BLaER1 (cell line): Measurements from ENCODE around the gene PBX3.
A peak's percentile ranks its signal among the peaks of the same experiment; 100 is the strongest.

Experiments used
- H3K27ac ChIP-seq: shearing (Covaris generic); formaldehyde crosslinking; 2 replicates; pipeline ENCODE4 v1.8.1; 2022
- H3K27me3 ChIP-seq: shearing (Covaris generic); formaldehyde crosslinking; 2 replicates; pipeline ENCODE4 v1.8.1; 2022
- H3K36me3 ChIP-seq: shearing (Covaris generic); formaldehyde crosslinking; 2 replicates; pipeline ENCODE4 v1.8.1; 2022
- H3K4me1 ChIP-seq: shearing (Covaris generic); formaldehyde crosslinking; 2 replicates; pipeline ENCODE4 v1.8.1; 2022
- H3K4me2 ChIP-seq: shearing (Covaris generic); formaldehyde crosslinking; 2 replicates; pipeline ENCODE4 v1.8.1; 2022
- H3K4me3 ChIP-seq: shearing (Covaris generic); formaldehyde crosslinking; 2 replicates; pipeline ENCODE4 v1.8.1; 2022
- H3K9ac ChIP-seq: shearing (Covaris generic); formaldehyde crosslinking; 2 replicates; pipeline ENCODE4 v1.8.1; 2022
- H3K9me3 ChIP-seq: shearing (Covaris generic); formaldehyde crosslinking; 2 replicates; pipeline ENCODE4 v1.8.1; 2022
- H4K20me1 ChIP-seq: shearing (Covaris generic); formaldehyde crosslinking; 2 replicates; pipeline ENCODE4 v1.8.1; 2022
- Cebpa-rat ChIP-seq: shearing (Covaris generic); IDR thresholded peaks from 2 replicates; pipeline ENCODE4 v1.8.1; 2022

PBX3 gene

DNA sequence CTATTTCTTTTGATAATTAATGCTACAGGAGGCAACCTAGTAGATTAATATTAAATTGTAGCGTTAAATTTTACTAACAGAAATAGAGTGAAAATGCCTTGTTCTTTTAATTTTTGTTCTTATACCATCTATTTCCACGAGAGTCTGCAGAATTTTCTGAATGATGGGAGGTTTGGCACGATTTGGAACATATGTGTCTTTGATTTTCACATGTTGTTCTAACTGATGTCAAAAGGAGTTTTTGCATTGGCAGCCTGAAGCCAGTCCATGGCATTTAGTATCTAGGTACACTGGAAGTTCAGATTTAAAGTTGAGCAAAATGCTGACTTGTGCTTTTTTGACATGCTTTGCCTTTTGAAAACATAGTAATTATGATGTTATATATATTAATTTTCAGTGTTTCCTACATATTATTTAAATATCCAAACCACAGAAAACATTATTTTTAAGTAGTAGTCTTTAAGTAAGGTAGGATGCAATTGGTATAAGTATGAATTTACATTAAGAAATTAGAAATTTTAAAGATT, 103.0 kb downstream of the PBX3 start:
- H3K9ac ChIP-seq = no peak overlapping the region
- TF ChIP-seq Cebpa-rat = no peak
- no peaks in the 10 kb centered on the region for H3K9me3 ChIP-seq
- H3K4me1 ChIP-seq = peaks cover 6% of the 10 kb centered on the region
- H3K4me3 ChIP-seq = no peak overlapping the region
- H3K27me3 ChIP-seq = no peaks in the 10 kb centered on the region
- no peaks in the 10 kb centered on the region for H4K20me1 ChIP-seq
- no peak overlapping the region for H3K27ac ChIP-seq
- H3K36me3 ChIP-seq = no peaks in the 10 kb centered on the region
- no peak overlapping the region for H3K4me2 ChIP-seq

DNA sequence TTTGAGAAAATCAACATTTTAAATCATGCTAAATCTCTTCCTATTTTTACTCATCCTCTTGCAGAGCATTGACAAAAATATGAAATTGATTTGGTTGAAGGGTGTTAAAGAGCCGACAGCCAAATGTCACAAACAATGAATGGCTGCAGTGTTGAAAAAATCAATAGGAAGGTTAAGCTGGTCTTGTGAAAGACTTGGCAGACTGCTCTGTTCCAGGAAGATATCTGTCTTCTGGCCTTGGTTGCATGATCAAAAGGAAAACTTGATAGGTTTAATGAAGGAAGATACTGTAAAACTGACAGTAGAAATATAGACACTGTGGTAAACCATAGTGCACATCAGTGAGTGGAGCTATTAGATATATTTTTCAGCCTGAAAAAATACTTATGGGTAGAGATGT, 103.6 kb downstream of the PBX3 start:
- H3K4me3 ChIP-seq = no peak overlapping the region
- no peaks in the 10 kb centered on the region for H3K9me3 ChIP-seq
- H4K20me1 ChIP-seq = no peaks in the 10 kb centered on the region
- no peak for TF ChIP-seq Cebpa-rat
- H3K27ac ChIP-seq = no peak overlapping the region
- peaks cover 6% of the 10 kb centered on the region for H3K4me1 ChIP-seq
- no peak overlapping the region for H3K9ac ChIP-seq
- H3K36me3 ChIP-seq = no peaks in the 10 kb centered on the region
- no peaks in the 10 kb centered on the region for H3K27me3 ChIP-seq
- H3K4me2 ChIP-seq = 0 out of 2 replicates have a peak overlapping the region, but pooled peaks have one; percentile 2

DNA sequence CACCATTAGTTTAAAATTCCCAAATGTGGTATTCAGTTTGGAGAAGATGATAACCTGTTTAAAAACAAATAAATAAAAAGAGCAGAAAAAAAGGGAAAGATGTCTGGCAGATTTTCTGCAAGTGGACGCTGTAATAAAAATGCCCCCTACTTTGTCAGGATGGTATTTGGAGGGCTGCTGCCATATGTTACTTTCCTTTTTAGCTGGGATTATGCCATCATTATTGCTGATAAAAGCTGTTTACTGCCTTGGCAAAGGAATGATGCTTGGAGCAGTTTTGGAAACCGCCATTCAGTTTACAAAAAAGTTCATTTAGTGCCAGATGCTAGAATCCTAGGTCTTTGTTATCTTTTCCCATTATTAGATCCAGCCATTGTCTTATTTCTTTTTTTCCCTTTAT, 104.8 kb downstream of the PBX3 start:
- Histone ChIP-seq H3K9me3 (no peaks in the 10 kb centered on the region), H3K4me3 (no peak overlapping the region), H3K4me2 (no peak overlapping the region), H3K27me3 (no peaks in the 10 kb centered on the region), H3K4me1 (peaks cover 6% of the 10 kb centered on the region), H3K9ac (no peak overlapping the region), H4K20me1 (no peaks in the 10 kb centered on the region), H3K36me3 (no peaks in the 10 kb centered on the region), H3K27ac (no peak overlapping the region)
- TF ChIP-seq Cebpa-rat = no peak

DNA sequence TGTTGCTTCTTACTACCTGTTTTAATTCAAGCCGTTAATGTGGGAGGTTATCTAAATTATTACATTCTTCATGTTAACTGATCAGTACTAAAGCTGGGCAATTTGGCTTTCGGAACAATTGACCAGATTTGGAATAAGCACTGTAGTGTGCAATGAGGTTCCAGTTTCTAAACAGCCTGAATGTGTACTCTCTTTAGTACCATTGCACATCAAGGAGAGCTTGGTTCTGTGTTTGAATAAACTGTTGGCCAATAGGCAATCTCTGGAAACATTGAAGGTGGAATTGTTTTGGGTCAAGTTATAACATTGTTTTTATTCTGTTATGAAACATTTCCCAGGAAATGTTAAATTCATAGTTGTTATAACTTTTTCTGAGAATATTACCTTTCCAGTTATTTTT, 105.2 kb downstream of the PBX3 start:
- H3K27me3 ChIP-seq = no peaks in the 10 kb centered on the region
- H3K36me3 ChIP-seq = no peaks in the 10 kb centered on the region
- H3K4me1 ChIP-seq = peaks cover 6% of the 10 kb centered on the region
- no peaks in the 10 kb centered on the region for H4K20me1 ChIP-seq
- TF ChIP-seq Cebpa-rat = no peak
- no peak overlapping the region for H3K27ac ChIP-seq
- no peaks in the 10 kb centered on the region for H3K9me3 ChIP-seq
- no peak overlapping the region for H3K4me3 ChIP-seq
- no peak overlapping the region for H3K9ac ChIP-seq
- no peak overlapping the region for H3K4me2 ChIP-seq

DNA sequence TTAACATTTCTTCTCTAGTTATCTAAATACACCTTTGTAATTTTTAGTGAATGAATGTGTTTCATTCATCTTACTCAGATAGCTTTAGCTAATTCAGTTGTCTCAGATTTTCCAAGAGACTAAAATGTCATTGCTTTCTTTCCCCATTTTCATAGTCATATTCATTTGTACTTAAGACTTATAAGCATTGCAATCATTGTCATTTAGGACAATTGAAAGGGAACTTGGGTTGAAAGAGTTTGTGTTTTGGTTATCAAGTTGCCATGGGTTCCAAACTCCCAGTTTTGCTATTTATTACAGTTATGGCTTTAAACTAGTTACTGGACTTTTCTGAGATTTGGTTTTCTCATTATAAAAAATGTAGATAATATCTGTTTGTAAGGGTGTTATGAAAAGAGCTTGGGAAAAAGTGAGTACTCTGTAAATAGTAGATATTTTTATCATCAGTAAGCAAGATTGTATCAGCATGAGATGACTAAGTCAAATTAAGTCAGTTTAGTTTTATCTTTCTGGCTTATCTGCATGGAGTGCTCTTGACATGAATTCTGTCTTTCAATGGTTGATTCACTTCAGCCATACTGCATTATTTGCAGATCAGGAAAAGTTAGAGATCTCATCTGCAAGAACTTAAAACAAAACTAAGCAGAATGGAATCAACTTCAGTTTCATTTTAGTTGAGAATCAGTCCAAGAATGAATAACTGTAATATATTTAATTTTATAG, 107.5 kb downstream of the PBX3 start:
- no peak overlapping the region for H3K4me3 ChIP-seq
- no peak overlapping the region for H3K4me2 ChIP-seq
- no peaks in the 10 kb centered on the region for H3K27me3 ChIP-seq
- H3K9me3 ChIP-seq = no peaks in the 10 kb centered on the region
- no peak for TF ChIP-seq Cebpa-rat
- no peaks in the 10 kb centered on the region for H4K20me1 ChIP-seq
- H3K4me1 ChIP-seq = peaks cover 6% of the 10 kb centered on the region
- H3K9ac ChIP-seq = no peak overlapping the region
- no peaks in the 10 kb centered on the region for H3K36me3 ChIP-seq
- H3K27ac ChIP-seq = no peak overlapping the region

DNA sequence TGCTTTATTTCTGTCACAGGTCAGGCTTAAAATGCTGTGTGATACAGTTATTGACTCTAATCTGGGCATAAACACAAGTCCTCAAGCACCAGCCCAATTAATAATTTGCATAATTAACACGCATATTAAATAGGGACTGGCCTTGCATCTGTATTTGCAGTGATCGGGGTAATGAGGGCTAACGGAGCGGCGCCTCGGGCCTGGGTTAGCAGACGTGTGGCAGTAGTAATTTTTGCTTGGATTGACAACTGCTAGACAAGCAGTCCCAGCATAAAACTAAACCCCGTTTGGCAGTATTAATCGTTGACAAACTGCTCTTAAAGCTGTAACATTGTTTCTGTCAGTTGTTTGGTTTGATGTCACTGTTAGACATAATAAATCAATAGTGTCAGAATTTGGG, 109.2 kb downstream of the PBX3 start:
- H4K20me1 ChIP-seq = no peaks in the 10 kb centered on the region
- H3K9ac ChIP-seq = no peak overlapping the region
- H3K36me3 ChIP-seq = no peaks in the 10 kb centered on the region
- H3K9me3 ChIP-seq = peaks cover 9% of the 10 kb centered on the region
- no peak overlapping the region for H3K4me2 ChIP-seq
- no peak overlapping the region for H3K27ac ChIP-seq
- no peak for TF ChIP-seq Cebpa-rat
- H3K4me1 ChIP-seq = no peaks in the 10 kb centered on the region
- H3K27me3 ChIP-seq = no peaks in the 10 kb centered on the region
- H3K4me3 ChIP-seq = no peak overlapping the region

DNA sequence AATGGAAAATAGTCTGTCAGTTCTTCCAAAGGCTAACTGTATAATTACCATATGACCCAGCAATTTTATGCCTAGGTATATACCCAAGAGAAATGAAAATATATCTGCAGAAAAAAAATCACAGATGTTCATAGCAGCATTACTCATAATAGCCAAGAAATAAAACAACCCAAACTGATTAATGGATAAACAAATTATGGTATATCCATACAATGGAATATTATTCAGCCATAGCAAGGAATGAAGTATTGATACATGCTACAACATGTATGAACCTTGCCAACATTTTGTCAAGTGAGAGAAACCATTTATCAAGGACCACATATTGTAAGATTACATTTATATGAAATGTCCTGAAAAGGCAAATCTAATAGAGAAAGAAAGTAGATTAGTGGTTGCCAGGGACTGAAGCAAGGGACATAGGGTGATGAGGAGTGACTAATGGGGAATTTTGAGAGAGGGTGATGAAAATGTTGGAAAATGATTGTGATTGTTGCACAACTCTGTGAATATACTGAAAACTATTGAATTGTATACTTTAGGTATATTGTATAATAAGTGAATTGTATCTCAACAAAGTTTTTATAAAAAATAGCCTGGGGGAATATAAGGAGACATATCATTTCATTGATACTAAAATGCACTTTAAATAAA, 114.4 kb downstream of the PBX3 start:
- Histone ChIP-seq H3K4me2 (no peak overlapping the region), H3K27ac (no peak overlapping the region), H3K9ac (no peak overlapping the region), H4K20me1 (no peaks in the 10 kb centered on the region), H3K9me3 (peaks cover 13% of the 10 kb centered on the region), H3K4me1 (no peaks in the 10 kb centered on the region), H3K27me3 (no peaks in the 10 kb centered on the region), H3K36me3 (no peaks in the 10 kb centered on the region), H3K4me3 (no peak overlapping the region)
- no peak for TF ChIP-seq Cebpa-rat

DNA sequence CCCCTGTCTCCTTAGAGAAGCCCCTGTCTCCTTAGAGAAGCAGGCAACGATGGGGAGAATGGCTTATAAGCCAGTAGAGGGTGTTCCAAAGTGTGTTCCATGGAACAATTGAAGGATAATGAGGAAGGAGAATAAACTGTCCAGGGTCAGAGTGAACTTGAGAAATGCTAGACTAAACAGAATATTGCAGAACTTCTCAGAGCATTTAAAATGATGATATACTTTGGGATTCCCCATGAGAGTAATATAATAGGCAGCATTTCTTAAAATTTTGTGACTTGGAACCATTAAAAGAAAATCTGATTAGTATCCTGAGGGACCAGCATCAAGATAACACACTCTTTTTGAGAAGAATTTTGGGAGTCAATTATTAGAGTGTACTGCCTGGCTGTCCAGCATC, 116.8 kb downstream of the PBX3 start:
- Histone ChIP-seq H3K4me3 (no peak overlapping the region), H3K9ac (no peak overlapping the region), H4K20me1 (no peaks in the 10 kb centered on the region), H3K4me1 (no peaks in the 10 kb centered on the region), H3K27me3 (no peaks in the 10 kb centered on the region), H3K4me2 (no peak overlapping the region), H3K9me3 (peaks cover 13% of the 10 kb centered on the region), H3K27ac (no peak overlapping the region), H3K36me3 (no peaks in the 10 kb centered on the region)
- TF ChIP-seq Cebpa-rat = no peak

DNA sequence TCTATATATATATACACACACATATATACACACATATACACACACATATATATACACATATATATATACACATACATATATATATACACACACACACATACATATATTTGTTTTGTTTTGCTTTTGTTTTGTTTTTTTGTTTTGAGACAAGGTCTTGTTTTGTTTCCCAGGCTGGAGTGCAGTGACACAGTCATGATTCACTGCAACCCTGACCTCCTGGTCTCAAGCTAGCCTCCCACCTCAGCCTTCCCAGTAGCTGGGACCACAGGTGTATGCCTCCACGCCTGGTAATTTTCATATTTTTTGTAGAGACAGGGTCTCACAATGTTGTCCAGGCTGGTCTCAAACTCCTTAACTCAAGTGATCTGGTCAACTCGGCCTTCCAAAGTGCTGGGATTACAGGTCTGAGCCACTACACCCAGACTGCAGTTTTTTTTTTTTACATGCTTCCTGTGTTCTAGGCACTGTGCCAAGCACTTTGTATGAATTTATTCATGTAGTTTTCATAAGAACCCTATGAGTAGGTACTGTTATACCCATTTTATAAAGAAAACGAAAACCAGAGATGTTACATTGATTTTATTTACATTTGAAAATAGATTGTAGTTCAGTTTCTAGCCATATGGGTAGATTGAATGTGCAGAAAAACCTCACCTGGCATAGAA, 120.7 kb downstream of the PBX3 start:
- no peak overlapping the region for H3K4me3 ChIP-seq
- no peak overlapping the region for H3K4me2 ChIP-seq
- no peak for TF ChIP-seq Cebpa-rat
- H3K36me3 ChIP-seq = no peaks in the 10 kb centered on the region
- no peak overlapping the region for H3K9ac ChIP-seq
- H3K27ac ChIP-seq = no peak overlapping the region
- H4K20me1 ChIP-seq = no peaks in the 10 kb centered on the region
- no peaks in the 10 kb centered on the region for H3K27me3 ChIP-seq
- no peaks in the 10 kb centered on the region for H3K9me3 ChIP-seq
- no peaks in the 10 kb centered on the region for H3K4me1 ChIP-seq

DNA sequence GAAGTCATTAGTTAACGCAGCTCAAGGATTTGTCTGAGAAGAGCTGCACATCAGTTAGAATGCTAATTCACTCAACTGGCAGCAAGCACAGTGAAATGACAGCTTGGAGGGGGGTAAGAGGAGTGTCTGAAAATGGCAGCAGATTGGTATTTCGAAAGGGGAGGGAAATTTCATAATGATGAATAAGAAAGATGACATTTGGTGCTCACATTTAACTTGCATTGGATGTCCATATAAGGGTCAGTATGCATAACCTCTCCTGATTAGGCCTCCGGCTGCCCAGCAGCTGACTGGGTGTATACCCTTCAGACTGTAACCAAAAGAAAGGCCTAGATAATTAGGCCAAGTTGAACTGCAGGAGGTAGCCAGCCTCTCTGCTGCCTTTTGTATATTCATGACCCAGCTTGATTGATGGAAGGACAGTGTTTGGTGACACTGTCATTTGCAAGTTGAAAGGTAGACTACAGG, 131.0 kb downstream of the PBX3 start:
- no peaks in the 10 kb centered on the region for H3K4me1 ChIP-seq
- H3K27ac ChIP-seq = no peak overlapping the region
- no peaks in the 10 kb centered on the region for H3K27me3 ChIP-seq
- no peaks in the 10 kb centered on the region for H3K36me3 ChIP-seq
- H4K20me1 ChIP-seq = peaks cover 17% of the 10 kb centered on the region; the same call in 1 of the 2 replicates
- H3K4me3 ChIP-seq = no peak overlapping the region
- no peak overlapping the region for H3K4me2 ChIP-seq
- TF ChIP-seq Cebpa-rat = no peak
- no peaks in the 10 kb centered on the region for H3K9me3 ChIP-seq
- no peak overlapping the region for H3K9ac ChIP-seq
